IMR-90 (cell line): Measurements from ENCODE around the gene IFIT1. TPM values are rescaled to one million over a fixed set of nuclear protein-coding genes. Genes with fewer than 3 reads are reported as not detected.

Source experiments
- ATAC-seq: fragments of 200-7000 bp; cut with Tn5 transposase; 2 replicates; pipeline ENCODE4 v1.9.1; 2020; ENCODE audit warnings: low read depth, mild to moderate bottlenecking, moderate library complexity
- BruUV-seq: library from RNA; stranded (reverse); fragments of 400-500 nt; replicated peaks from 2 replicates; lab custom pipeline; 2021; lab: Mats Ljungman, UMichigan
- CTCF ChIA-PET: fragments of 300-600 bp; formaldehyde crosslinking; extraction: SDS; loops from one replicate; lab custom pipeline; 2021; ENCODE audit warnings: antibody characterized with exemption; lab: Yijun Ruan, JAX
- POLR2A ChIA-PET: fragments of 300-600 bp; sonication (Branson Sonifier 250); formaldehyde crosslinking; loops from one replicate; lab custom pipeline; 2022; ENCODE audit warnings: antibody characterized with exemption; ENCODE audit not compliant: unreplicated experiment; lab: Charles Lee
- DNase-seq: peaks from one replicate; pipeline ENCODE4 v3.0.0; 2013
- H2AFZ ChIP-seq: replicated peaks from 2 replicates; pipeline ENCODE3; 2013; ENCODE audit warnings: low read length, mild to moderate bottlenecking; ENCODE audit not compliant: poor library complexity
- H2AK5ac ChIP-seq: 2 replicates; pipeline ENCODE4 v1.6.1; 2013; ENCODE audit warnings: low read depth, low read length, inconsistent platforms
- H2AK9ac ChIP-seq: replicated peaks from 2 replicates; pipeline ENCODE3; 2013; ENCODE audit warnings: mild to moderate bottlenecking, low read depth, low read length, moderate library complexity; ENCODE audit not compliant: poor library complexity
- H2BK120ac ChIP-seq: 2 replicates; pipeline ENCODE4 v1.6.1; 2013; ENCODE audit warnings: low read depth, low read length, inconsistent platforms
- H2BK15ac ChIP-seq: 3 replicates; pipeline ENCODE4 v1.6.1; 2013; ENCODE audit warnings: low read depth, low read length, inconsistent platforms
- H2BK20ac ChIP-seq: 2 replicates; pipeline ENCODE4 v1.6.1; 2013; ENCODE audit warnings: low read depth, mild to moderate bottlenecking, inconsistent platforms, low read length, moderate library complexity
- H2BK5ac ChIP-seq: 2 replicates; pipeline ENCODE4 v1.6.1; 2013; ENCODE audit warnings: mild to moderate bottlenecking, low read depth, low read length, inconsistent platforms; ENCODE audit not compliant: poor library complexity, severe bottlenecking
- H3K14ac ChIP-seq: replicated peaks from 2 replicates; pipeline ENCODE4 v1.6.1; 2013; ENCODE audit warnings: low read depth, low read length, inconsistent platforms
- H3K18ac ChIP-seq: 2 replicates; pipeline ENCODE4 v1.6.1; 2013; ENCODE audit warnings: low read depth, low read length, control low read depth
- H3K23ac ChIP-seq: 2 replicates; pipeline ENCODE4 v1.6.1; 2013; ENCODE audit warnings: low read depth, low read length, inconsistent platforms
- H3K27ac ChIP-seq: 2 replicates; pipeline ENCODE4 v1.5.1; 2013; ENCODE audit warnings: mild to moderate bottlenecking, control low read depth, low read length; ENCODE audit not compliant: insufficient read depth
- H3K27me3 ChIP-seq: 2 replicates; pipeline ENCODE4 v1.6.1; 2013; ENCODE audit warnings: low read length; ENCODE audit not compliant: control insufficient read depth, insufficient read depth
- H3K36me3 ChIP-seq: 2 replicates; pipeline ENCODE4 v1.6.1; 2013; ENCODE audit warnings: low read length, mixed read lengths; ENCODE audit not compliant: control insufficient read depth, insufficient read depth
- H3K4ac ChIP-seq: 2 replicates; pipeline ENCODE4 v1.6.1; 2013; ENCODE audit warnings: low read depth, low read length, inconsistent platforms
- H3K4me1 ChIP-seq: 2 replicates; pipeline ENCODE4 v1.6.1; 2013; ENCODE audit warnings: low read length, mixed read lengths; ENCODE audit not compliant: control insufficient read depth, insufficient read depth
- H3K4me2 ChIP-seq: 2 replicates; pipeline ENCODE4 v1.6.1; 2013; ENCODE audit warnings: low read depth, mild to moderate bottlenecking, control low read depth, low read length, moderate library complexity
- H3K4me3 ChIP-seq: 2 replicates; pipeline ENCODE4 v1.5.1; 2013; ENCODE audit warnings: low read depth, mild to moderate bottlenecking, control low read depth, low read length, moderate library complexity; ENCODE audit not compliant: insufficient read depth
- H3K56ac ChIP-seq: 2 replicates; pipeline ENCODE4 v1.6.1; 2013; ENCODE audit warnings: low read length, inconsistent platforms; ENCODE audit not compliant: insufficient read depth; ENCODE audit errors: extremely low read depth
- H3K79me1 ChIP-seq, 2 experiments: 2 replicates each; pipeline ENCODE4 v1.6.1; 2013; ENCODE audit warnings: low read length in 2 of 2, inconsistent platforms in 1 of 2, low read depth in 1 of 2
- H3K9ac ChIP-seq: 2 replicates; pipeline ENCODE4 v1.6.1; 2013; ENCODE audit warnings: low read depth, low read length, control low read depth
- H3K9me1 ChIP-seq: 2 replicates; pipeline ENCODE4 v1.6.1; 2013; ENCODE audit warnings: low read length, inconsistent platforms; ENCODE audit not compliant: insufficient read depth
- H3K9me3 ChIP-seq: 2 replicates; pipeline ENCODE4 v1.6.1; 2013; ENCODE audit warnings: low read length; ENCODE audit not compliant: control insufficient read depth, insufficient read depth
- H4K20me1 ChIP-seq: 2 replicates; pipeline ENCODE4 v1.6.1; 2013; ENCODE audit warnings: low read length, inconsistent platforms; ENCODE audit not compliant: insufficient read depth
- H4K5ac ChIP-seq: 2 replicates; pipeline ENCODE4 v1.6.1; 2013; ENCODE audit warnings: mild to moderate bottlenecking, low read depth, low read length, control low read depth
- H4K8ac ChIP-seq, 2 experiments: 2 replicates each; pipeline ENCODE4 v1.6.1; 2013; ENCODE audit warnings: low read depth in 2 of 2, low read length in 2 of 2, control low read depth in 1 of 2, inconsistent platforms in 1 of 2
- H4K91ac ChIP-seq: 2 replicates; pipeline ENCODE4 v1.6.1; 2013; ENCODE audit warnings: low read depth, low read length, inconsistent platforms; ENCODE audit not compliant: insufficient read depth
- BHLHE40 ChIP-seq: fragments of 150-350 bp; IDR thresholded peaks from 2 replicates; pipeline ENCODE4 v1.6.1; 2016; ENCODE audit warnings: mild to moderate bottlenecking, low read depth, low read length
- CEBPB ChIP-seq: IDR thresholded peaks from 2 replicates; pipeline ENCODE4 v1.6.1; 2012; ENCODE audit warnings: low read depth, low read length, improper control_type of control experiment
- CHD1 ChIP-seq: IDR thresholded peaks from 2 replicates; pipeline ENCODE4 v1.6.1; 2012; ENCODE audit warnings: low read depth, low read length, improper control_type of control experiment
- CTCF ChIP-seq: conservative IDR thresholded peaks from 2 replicates; pipeline ENCODE4 v1.5.1; 2012; ENCODE audit warnings: mild to moderate bottlenecking, low read depth, low read length, improper control_type of control experiment
- MAFK ChIP-seq: IDR thresholded peaks from 2 replicates; pipeline ENCODE4 v1.6.1; 2012; ENCODE audit warnings: low read depth, low read length, improper control_type of control experiment
- MAZ ChIP-seq: IDR thresholded peaks from 2 replicates; pipeline ENCODE4 v1.6.1; 2012; ENCODE audit warnings: low read depth, mild to moderate bottlenecking, low read length, improper control_type of control experiment, moderate library complexity, borderline replicate concordance
- MXI1 ChIP-seq: IDR thresholded peaks from 2 replicates; pipeline ENCODE4 v1.6.1; 2012; ENCODE audit warnings: low read depth, mild to moderate bottlenecking, low read length, moderate library complexity, borderline replicate concordance
- NFE2L2 ChIP-seq: fragments of 150-350 bp; IDR thresholded peaks from 2 replicates; pipeline ENCODE4 v1.6.1; 2016; ENCODE audit warnings: low read depth, mild to moderate bottlenecking, low read length
- RAD21 ChIP-seq: IDR thresholded peaks from 2 replicates; pipeline ENCODE4 v1.6.1; 2012; ENCODE audit warnings: low read length, improper control_type of control experiment
- SMC3 ChIP-seq: fragments of 150-350 bp; IDR thresholded peaks from 2 replicates; pipeline ENCODE4 v1.6.1; 2016; ENCODE audit warnings: low read depth, mild to moderate bottlenecking, antibody characterized with exemption, low read length, moderate library complexity
- USF2 ChIP-seq: fragments of 150-350 bp; IDR thresholded peaks from 2 replicates; pipeline ENCODE4 v1.6.1; 2017; ENCODE audit warnings: mild to moderate bottlenecking, antibody characterized with exemption, low read length, low read depth
- WGBS, 2 experiments: methylation state at CpG; one replicate each; pipeline versions ENCODE4 v1.1.5 to v1.1.7; 2013; ENCODE audit warnings: missing lambda C conversion rate in 2 of 2; ENCODE audit not compliant: insufficient read length in 1 of 2; ENCODE audit errors: extremely low coverage in 2 of 2; 5-methylcytosine and 5-hydroxymethylcytosine counted together
- dilution Hi-C: fragments of 300-500 bp; cut with HindIII; formaldehyde crosslinking; loops from one replicate; pipeline ENCODE4 v1.14.3; 2018; ENCODE audit warnings: low sequenced_read_pairs; ENCODE audit not compliant: unreplicated experiment
- in situ Hi-C: fragments of 300-500 bp; cut with MboI; formaldehyde crosslinking; loops from 3 replicates; pipeline ENCODE4 v1.14.3; 2019; ENCODE audit warnings: low sequenced_read_pairs, inconsistent platforms, mixed read lengths
- intact Hi-C: fragments of 100-400 bp; cut with micrococcal nuclease; formaldehyde crosslinking; loops from 2 replicates; pipeline ENCODE4 v1.10.0; 2022
- polyA plus RNA-seq, 3 experiments: library from polyadenylated mRNA; depleted of rRNA; stranded (reverse); fragments of >200 nt; gene quantifications; 2 replicates each; pipeline ENCODE4 v1.2.3, GENCODE V29; 2012; ENCODE audit warnings: low replicate concordance in 1 of 3
- total RNA-seq: library from RNA; depleted of rRNA; stranded (reverse); fragments of >200 nt; gene quantifications from 2 replicates; pipeline ENCODE4 v1.2.3, GENCODE V29; 2012

IFIT1 gene
- total and polyA plus RNA-seq, 2 of the 4 experiments (the other 2 are of a cell fraction) = 6.1 to 6.8 TPM

- POLR2A ChIA-PET = interaction anchor here (0.6 kb wide), 1 partner anchor 449 kb away, joined by 4 read pairs; no protein-coding TSS in a partner anchor
- dilution Hi-C loops = no loop called here
Measured at GRCh38 chr10:89440226-89441009, 48.0 kb downstream of the IFIT1 start.

More at GRCh38 chr10:89440226-89441009, 48.0 kb downstream of the IFIT1 start:
- CTCF ChIA-PET = no interaction called here
- no peak overlapping the region for H3K14ac ChIP-seq
- H3K4ac ChIP-seq = no peak overlapping the region
- no peak overlapping the region for H3K4me3 ChIP-seq
- in situ Hi-C loops = loop anchor here (25.0 kb wide), 1 partner anchor 1422 kb away; the partner anchor contains the start of genes HTR7 and RPP30
- H2AK5ac ChIP-seq = no peak overlapping the region
- no peaks in the 10 kb centered on the region for H3K9me3 ChIP-seq
- no peaks in the 10 kb centered on the region for H3K36me3 ChIP-seq
- no peak overlapping the region for H3K9ac ChIP-seq
- 0 out of 2 replicates have a peak, but pooled peaks cover 8% of the 10 kb centered on the region for H3K9me1 ChIP-seq
- no peak overlapping the region for H4K91ac ChIP-seq
- no peak overlapping the region for H4K8ac ChIP-seq
- H2AK9ac ChIP-seq = no peak overlapping the region
- H2BK15ac ChIP-seq = no peak overlapping the region
- H3K23ac ChIP-seq = no peak overlapping the region
- no peaks in the 10 kb centered on the region for H3K79me1 ChIP-seq
- H2BK20ac ChIP-seq = no peak overlapping the region
- intact Hi-C loops = no loop called here
- H3K18ac ChIP-seq = no peak overlapping the region
- no peak overlapping the region for H3K27ac ChIP-seq
- H3K27me3 ChIP-seq = no peaks in the 10 kb centered on the region
- H2BK120ac ChIP-seq = no peak overlapping the region
- no peak overlapping the region for H2AFZ ChIP-seq
- H3K4me1 ChIP-seq = peaks cover 3% of the 10 kb centered on the region
- H4K5ac ChIP-seq = no peak overlapping the region
- H3K4me2 ChIP-seq = no peak overlapping the region
- no peak overlapping the region for H3K56ac ChIP-seq
- no CpG with 5 or more reads among the region's 4 CpGs for WGBS, 2 experiments
- DNase-seq (no peak), ATAC-seq (no peak)
- BruUV-seq = no TSS peak
- TF ChIP-seq CHD1 = no peak
- TF ChIP-seq MXI1 = no peak
- TF ChIP-seq SMC3 = no peak
- no peak for TF ChIP-seq MAFK
- no peak for TF ChIP-seq NFE2L2
- TF ChIP-seq MAZ = no peak
- no peak for TF ChIP-seq USF2
- TF ChIP-seq CTCF = no peak
- no peak for TF ChIP-seq BHLHE40
- TF ChIP-seq CEBPB = no peak
- no peak for TF ChIP-seq RAD21
- H4K20me1 ChIP-seq = no peaks in the 10 kb centered on the region
- H2BK5ac ChIP-seq = no peak overlapping the region
